ENCODE measurements around the gene CSNK1D.
A peak's percentile ranks its signal among the peaks of the same experiment; 100 is the strongest.

CSNK1D gene

DNA sequence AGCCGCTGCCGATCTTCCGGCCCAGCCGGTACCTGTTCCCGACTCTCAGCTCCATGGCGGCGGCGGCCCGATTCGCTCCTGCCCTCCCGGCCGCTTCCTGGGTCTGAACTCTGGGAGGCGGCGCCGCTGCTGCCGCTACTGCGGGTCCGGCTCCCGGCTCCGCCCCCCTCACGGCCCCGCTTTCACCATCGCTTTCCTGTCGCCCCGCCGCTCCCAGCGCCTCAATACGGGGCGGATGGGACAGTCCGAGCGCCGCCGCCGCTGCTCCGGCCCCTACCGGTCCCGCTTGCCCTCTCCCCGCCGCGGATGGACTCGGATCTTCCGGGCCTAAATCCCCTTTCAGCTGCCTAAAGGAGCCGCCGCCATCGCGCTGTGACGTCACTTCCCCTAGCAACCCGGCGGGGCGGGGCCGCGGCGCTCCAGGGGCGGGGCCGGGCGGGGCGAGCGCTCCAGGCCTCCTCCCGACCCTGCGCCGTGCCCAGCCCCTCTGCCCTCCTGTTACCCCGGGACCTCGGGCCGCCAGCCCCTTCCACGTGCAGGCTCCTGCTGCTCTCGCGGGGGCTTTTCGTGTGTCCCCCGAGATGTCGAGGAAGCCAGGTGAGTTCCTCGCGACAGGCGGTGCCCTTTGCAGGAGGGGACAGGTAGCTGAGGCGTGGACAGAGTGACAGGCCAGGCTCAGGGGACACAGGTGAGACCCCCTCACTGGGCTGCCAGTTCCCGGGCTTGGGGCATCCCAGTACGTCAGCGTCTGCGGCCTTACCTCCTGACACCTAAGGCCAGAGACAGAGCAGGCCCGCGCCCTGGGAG lies at the start of gene CSNK1D:
Gene CSNK1D, minus strand, starts transcription at position 374 of the 807 bp plus-strand sequence. Its CDS starts 319 bp downstream, at position 55.
- DNase-seq = peak; percentile 84

DNA sequence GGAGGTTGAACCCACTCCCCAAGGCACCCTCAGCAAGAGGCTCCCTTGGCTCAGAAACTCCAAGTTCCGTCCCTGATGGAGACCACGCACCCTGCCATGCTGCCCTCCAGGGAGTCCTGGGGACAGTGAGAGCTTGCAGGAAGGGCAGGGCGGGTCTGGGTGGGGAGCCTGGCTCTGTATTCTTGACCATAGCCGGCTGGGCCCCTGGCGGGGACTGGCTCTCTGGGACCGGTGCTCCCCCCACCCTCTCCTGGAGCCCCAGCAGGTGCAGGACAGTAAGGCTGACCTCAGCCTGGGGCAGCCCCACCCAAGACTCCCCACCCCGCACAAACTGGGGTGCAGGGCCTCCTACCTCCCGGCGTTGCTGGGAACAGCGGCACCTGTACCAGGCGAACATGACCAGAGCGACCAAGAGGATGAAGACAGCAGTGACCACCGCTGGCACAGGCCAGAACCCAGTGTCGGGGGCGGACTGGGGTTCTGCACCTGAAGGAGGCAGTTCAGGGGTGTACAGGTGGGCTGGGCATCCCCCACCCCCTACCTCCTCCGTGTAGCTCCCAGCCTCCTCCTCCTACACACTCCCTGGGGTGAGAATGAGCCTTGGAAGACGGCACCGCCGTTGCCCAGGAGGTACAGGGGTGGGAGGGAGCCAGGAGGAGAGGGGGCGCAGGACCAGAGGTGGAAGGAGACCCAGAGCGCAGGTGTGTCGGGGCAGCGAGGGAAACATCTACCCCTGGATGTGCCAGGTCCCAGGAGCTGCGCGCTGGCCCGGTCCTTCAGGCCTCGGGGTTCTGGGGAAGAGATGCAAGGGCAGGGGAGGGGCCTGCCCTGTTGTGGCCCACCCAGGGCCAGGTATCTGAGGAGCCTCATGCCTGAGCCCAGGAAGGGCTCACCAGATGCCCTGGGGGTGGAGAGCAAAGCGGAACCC lies 49.3 kb upstream of the CSNK1D start:
- no peak for DNase-seq

DNA sequence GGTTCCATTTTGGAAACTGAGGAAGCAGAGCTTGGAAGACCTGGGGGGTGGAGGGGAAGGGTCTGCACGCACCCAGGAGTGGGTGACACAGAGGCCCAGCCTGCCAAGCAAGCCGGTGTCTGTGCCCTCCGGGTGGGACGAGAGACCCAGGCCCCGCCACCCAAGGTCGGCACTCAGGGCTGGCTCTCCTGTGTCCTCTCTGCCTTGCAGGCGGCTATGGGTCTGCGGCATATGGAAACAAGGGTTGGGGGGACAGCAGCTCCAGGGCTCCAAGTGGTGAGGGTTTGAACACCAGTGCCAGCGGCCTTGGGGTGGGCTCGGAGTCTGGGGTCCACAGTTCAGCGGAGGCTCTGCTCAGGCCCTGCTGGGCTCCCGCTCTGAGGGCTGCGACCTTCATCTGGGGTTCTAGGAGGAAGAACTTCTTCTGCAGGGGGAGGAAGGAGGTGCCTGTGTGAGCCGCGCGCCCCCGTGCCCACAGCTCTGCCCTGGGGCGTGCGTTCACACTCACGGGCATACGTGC lies 48.5 kb upstream of the CSNK1D start:
- DNase-seq = no peak

DNA sequence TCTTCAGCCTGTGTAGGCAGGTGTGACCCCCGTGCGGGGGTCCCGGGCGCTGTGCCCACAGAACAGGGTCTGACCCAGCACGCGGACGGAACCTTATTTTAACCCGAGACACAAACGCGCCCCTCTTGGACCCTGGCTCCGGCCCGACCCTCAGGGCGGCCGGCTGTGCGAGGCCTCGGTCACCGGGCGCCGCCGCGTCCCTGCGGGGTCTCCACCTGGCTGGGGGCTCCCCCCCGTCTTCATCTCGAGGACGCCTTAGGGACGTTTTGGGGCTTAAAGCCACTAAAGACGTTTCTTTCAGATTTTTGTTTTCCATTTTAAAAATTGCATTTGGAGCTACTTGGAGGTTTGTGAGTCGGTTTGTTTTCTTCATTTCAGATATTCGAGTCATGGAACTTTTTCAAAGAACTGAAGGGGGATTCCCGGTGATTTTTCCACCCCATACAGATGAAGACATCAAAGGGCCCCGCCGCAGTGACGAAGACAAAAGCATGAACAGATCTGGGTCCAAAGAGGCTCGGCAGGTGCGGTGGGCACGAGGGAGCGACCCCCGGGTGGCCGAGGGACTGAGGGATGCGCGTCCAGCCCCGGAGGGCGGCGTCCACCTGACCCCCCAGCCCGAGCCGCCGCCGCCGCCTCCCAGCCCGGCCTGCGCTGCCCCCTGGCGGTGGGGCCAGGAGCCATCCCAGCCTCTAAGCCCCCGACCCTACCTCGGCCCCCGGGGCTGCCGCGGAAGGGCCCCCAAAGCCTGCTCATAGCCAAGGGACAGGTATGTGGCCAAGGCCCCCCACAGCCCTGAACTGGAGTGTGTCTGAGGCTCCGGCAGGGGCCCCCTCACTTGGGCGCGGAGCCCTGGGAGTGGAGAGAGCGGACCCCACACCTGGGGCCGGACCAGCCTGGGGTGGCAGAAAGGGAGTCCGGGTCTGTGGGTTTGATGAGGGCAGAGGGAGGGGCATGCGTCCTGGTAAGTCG lies 47.7 kb upstream of the CSNK1D start:
- no peak for DNase-seq

DNA sequence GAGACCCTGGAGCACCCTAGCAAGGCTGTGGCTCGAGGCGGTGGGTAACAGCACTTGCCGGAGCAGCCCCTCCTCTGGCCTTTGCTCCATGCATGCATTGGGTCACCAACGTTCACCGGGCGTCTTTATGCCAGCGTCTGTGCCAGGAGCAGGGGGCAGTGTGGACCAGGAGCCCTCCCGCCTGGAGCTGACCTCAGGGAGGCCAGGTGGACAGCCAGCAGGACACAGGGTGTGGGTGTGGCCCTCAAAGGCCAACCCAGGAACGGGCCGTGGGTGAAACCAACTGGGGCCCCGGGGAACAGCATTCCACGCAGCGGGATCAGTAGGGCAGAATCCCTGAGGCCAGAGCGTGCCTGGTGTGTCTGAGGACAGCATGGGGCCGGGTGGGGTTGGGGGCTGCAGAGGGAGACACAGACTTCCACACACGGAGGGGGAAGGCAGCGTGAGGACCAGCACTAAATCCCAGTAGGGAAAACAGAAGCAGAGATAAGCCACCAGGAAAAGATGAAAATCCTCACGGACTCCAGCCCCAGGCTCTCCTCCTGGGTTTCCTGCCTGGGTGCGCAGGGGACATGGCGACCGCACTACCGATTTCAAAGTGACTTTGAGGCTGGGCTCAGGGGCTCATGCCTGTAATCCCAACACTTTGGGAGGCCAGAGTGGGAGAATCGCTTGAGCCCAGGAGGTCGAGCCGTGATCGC lies 46.8 kb upstream of the CSNK1D start:
- no peak for DNase-seq

DNA sequence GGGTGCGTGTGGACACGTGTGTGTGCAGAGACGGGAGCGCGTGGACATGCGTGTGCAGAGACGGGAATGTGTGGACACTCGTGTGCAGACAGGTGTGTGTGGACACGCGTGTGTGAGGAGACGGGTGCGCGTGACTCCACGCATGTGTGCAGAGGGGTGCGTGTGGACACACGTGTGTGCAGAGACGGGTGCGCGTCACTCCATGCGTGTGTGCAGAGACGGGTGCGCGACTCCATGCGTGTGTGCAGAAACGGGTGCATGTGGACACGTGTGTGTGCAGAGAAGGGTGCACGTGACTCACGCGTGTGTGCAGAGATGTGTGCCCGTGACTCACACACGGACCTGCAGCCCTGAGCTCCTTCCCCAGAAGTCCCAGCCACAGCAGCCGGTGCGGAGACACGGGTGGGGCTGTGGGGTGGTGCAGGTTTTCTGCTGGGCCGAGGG lies 46.1 kb upstream of the CSNK1D start:
- DNase-seq = no peak

DNA sequence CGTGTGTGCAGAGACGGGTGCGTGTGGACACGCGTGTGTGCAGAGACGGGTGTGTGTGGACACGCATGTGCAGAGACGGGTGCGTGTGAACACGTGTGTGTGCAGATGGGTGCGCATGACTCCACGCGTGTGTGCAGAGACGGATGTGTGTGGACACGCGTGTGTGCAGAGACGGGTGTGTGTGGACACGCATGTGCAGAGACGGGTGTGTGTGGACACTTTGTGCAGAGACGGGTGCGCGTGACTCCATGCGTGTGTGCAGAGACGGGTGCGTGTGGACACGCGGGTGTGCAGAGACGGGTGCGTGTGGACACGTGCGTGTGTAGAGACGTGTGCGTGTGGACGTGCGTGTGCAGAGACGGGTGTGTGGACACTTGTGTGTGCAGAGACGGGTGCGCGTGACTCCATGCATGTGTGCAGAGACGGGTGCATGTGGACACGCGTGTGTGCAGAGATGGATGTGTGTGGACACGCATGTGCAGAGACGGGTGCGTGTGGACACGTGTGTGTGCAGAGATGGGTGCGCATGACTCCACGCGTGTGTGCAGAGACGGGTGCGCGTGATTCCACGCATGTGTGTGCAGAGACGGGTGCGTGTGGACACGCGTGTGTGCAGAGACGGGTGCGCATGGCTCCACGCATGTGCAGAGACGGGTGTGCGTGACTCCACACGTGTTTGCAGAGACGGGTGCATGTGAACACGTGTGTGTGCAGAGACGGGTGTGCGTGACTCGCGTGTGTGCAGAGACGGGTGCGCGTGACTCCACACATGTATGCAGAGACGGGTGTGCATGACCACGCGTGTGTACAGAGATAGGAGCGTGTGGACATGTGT lies 45.5 kb upstream of the CSNK1D start:
- no peak for DNase-seq

DNA sequence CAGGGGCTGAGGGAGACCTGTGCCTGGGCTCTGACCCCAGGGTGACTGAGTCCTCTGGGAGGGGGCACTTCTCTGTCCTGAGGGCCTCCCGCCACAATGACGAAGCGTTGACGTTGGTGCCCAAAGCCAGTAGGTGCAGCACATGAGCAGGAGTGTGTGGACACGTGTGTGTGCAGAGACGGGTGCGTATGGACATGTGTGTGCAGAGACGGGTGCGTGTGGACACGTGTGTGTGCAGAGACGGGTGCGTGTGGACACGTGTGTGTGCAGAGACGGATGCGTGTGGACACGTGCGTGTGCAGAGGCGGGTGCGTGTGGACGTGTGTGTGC lies 44.6 kb upstream of the CSNK1D start:
- no peak for DNase-seq

DNA sequence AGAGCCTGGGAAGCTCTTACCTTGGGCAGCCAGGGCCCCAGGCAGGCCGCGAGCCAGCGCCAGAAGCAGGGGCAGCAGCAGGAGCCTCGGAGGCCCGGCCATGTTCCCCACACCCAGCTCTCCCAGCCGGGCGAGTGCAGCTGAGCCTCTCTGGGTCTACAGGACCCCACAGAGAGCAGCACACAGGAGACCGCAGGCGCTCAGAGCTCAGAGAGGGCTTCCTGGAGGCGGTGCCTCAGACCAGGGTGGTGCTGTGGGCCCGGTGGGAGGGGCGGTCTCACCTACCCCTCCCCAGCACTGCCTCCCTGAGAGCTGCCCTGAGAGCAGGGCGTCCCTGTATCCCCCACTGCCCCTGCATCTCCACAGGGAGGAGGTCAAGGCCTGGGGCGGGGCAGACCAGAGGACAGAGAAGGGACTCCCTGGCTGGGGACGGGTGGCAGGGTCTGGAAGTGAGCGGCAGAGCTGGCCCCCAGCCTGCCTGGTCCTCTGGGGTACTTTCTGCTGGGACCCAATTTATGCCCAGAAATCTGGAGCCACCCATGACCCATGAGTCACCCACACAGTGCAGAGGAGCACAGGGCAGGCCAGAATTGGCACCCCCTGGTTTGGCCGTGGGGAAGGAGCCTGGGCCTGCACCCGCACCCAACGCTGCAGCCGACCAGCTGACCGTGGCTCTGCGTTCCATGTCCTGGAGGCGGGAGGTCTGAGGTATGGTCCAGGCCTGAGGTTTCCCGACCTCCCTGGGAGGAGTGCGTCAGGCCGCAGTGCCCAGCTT lies 44.1 kb upstream of the CSNK1D start, which contains the start of gene CD7:
Gene CD7, minus strand, starts transcription at position 215 of the 775 bp plus-strand sequence. Its CDS starts 113 bp downstream, at position 102.
- DNase-seq = no peak

DNA sequence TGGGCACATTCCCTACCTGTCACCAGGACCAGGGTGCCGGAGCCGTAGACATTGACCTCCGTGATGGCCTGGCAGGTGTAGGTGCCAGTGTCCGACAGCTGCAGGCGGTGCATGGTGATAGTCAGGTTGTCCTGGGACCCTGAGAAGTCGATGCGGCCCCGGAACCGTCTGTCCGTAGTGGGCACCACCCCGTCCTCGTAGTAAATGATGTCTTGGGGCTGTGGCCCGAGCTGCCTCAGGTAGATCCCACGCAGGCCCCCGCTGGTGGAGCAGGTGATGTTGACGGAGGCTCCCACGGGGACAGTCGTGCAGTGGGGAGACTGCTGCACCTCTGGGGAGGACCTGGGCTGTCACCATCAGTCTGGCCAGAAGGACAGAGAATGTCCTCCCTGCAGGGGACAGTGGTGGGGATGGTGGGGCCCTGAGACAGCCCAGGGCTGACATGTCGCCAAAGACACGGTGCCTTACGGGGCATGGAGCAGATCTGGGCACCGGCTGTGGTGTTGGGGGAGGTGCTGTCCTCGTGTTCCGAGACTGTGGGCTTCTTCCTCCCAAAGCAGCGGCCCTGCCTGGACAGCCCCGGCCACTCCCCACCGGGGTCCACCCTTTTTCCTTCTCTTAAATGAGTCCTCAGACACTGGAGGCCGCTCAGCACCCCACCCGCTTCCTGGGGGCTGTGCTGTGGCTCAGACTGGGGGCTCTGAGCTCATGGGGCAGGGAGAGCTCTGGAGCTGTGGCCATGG lies 43.3 kb upstream of the CSNK1D start:
- DNase-seq = no peak

DNA sequence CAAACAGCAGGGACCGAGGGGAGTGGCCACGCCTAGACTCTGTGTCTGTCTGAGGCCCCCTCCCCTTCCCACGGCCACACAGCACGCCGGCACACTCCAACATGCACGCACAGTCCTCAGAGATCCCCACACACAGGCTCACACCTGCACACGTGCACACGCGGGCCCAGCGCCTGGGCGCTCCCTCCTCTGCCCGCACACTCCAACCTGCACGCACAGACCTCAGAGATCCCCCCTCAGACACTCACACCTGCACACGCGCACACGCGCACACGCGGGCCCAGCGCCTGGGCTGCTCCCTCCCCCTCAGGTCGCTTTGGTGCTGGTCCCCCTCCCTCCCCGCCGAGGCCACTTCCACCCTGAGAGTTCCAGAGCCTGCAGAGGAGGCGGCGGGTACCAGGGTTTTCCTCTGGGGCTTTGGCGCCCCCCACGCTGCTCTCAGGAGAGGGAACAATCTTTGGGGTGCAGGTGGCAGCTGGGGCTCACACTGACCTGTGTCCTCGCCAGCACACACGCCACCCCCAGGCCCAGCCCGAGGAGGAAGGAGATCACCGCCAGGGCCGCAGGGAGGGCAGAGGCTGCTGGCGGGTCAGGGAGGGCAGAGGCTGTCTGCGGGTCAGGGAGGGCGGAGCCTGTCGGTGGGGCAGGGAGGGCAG lies 42.3 kb upstream of the CSNK1D start:
- no peak for DNase-seq

DNA sequence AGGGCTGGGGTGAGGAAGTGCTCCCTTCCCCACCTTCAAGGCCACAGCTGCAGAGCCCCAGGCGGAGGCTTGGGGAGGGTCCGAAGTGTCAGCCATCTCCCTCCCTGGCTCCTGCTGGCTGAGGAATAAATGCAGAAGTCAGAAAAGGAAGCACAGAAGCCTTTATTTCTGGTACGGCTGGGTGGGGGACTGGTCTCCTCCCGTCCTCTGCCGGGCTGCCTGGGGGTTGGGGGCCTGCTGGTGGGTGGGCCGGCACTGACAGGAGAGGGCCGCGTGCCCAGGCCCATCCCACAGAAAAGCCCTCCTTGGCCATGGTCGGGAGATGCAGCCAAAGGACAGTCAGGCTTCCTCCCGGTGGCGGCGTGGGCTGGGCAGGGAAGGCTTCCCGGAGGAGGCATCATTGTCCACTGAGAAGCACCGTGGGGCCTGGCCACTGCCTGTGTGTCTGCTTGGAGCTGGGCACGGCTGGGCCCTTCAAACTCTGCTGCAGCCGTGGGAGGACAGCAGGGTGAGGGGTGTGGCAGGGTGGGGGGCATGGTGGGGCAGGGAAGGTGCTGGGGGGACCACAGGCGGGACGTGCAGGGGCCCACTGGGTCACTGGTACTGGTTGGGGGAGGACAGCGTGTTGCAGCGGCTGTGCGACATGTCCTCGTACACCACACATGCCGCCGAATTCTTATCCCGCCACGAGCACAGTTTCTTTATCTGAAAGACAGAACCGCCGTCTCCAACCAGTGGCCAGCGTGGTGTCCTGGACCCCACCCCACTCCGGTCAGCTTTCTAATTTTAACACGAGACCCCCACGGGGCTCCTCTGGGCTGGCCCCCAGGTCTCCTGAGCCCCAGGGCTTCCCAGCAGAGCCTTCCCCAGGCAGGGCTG lies 41.5 kb upstream of the CSNK1D start:
- DNase-seq = no peak

DNA sequence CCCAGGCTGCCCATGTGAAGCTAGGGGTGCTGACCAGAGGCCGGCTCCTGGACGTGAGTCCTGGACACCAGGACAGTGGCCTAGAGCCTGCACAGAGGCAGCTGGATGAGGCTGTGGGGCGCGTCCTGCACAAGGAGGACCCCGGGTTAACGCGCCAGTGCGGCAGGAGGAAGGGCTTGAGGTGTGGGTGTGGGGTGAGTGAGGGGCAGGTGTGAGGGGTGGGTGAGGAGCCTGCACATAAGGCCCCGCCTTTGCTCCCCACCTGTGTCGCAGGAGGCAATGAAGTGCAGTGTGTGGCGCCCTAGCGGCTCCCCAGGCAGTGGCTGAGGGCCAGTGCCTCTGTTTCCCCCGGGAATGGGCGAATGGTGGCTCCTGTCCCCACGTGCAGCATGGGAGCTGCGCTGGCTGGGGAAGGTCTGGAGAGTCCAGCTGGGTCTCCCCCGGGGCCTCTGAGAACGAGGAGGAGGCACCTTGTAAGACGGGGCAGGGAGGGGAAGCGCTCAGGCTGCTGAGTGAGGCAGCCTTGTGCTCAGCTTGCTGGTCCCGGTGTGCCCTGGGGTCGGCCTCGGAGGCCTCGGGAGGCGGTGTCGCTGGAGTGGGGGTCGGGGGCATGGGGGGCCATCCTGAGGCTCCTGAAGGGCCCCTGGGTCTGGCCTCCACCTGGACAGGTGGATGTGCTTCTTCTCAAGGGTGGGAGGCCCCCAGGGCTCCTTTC lies 40.7 kb upstream of the CSNK1D start:
- no peak for DNase-seq

DNA sequence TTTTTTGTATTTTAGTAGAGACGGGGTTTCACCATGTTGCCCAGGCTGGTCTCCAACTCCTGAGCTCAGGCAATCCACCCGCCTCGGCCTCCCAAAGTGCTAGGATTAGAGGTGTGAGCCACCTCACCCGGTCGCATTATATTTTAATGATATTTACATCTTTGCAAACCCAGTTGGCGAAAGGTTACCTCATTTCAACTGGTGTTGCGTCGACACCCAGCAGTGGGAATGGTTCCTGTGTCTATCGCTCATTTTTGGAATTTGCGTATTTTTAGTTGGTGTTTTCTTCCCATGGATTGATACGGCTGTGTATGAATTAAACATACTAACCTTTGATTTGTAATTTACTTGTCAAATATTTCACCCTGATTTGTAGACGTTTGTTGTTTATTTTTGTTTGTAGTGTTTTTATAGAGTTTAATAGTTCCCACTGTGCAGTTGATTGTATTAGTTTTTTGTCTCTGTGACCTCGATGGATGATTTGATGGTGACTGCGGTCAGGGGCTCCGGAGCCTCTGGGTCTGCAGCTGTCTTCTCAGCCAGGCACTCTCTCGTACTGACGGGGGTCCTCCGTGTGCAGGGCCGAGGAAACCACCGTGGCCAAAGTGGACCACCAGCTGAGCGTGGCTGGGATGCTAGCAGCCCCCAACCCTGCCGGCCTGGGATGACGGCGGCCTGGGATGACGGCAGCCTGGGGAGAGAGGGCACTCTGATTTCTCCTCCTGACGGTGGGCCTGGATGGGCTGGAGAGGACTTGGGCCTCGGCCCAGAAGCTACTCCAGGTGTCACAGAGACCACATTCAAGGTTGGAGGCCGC lies 39.9 kb upstream of the CSNK1D start:
- no peak for DNase-seq

DNA sequence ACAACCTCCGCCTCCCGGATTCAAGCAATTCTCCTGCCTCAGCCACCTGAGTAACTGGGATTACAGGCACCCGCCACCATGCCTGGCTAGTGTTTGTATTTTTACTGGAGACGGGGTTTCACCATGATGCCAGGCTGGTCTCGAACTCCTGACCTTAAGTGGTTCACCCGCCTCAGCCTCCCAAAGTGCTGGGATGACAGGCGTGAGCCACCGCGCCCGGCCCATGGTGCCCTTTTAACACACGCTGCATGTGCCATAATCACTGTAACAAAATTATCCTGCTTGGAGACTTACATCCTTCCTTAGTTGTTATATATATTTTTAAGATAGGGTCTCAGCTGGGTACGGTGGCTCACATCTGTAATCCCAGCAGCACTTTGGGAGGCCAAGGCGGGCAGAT lies 38.5 kb upstream of the CSNK1D start:
- DNase-seq = no peak

DNA sequence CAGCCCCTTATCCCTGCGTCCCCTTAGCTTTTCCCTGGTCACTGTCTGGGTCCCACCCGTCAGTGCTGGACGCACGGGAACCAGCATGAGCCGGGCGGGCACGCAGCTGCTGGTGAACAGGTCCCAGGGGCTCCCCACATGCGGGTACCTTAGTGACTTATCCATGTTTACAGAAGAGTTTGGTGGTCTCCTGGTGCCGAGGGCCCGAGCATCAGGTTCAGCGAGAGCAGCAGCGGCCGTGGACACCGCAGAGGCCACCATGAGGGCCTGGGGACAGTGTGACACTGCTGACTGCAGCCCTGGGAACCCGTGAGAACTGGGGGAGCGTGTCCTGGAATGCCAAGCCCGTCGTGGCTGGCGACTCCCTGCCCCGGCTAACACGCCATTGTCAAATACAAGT lies 37.4 kb upstream of the CSNK1D start:
- no peak for DNase-seq

All from NCI-H1694 (cell line).